CD4-positive, alpha-beta T cell treated with Interleukin-12 subunit alpha and Interleukin-12 subunit beta, for 1 hour (primary cell): ENCODE results near the gene OTUD6A.

ENCODE experiments used
- DNase-seq: peaks from one replicate; pipeline ENCODE4 v3.0.0-alpha.2; 2020

OTUD6A gene

GRCh38 chrX:70062076-70062475 lies at the start of gene OTUD6A:
TSS of gene OTUD6A (plus strand) at chrX:70062457. CDS start at chrX:70062525, 68 bp downstream.
- DNase-seq = no peak

- DNase-seq = no peak
Measured at GRCh38 chrX:70012756-70013155, 49.5 kb upstream of the OTUD6A start.

- DNase-seq = no peak
Measured at GRCh38 chrX:70013466-70014381, 48.5 kb upstream of the OTUD6A start.

- DNase-seq = no peak
Measured at GRCh38 chrX:70016513-70016912, 45.7 kb upstream of the OTUD6A start.

GRCh38 chrX:70022616-70023015 lies 39.6 kb upstream of the OTUD6A start:
- DNase-seq = no peak

- DNase-seq = no peak
Measured at GRCh38 chrX:70025464-70025863, 36.8 kb upstream of the OTUD6A start.

GRCh38 chrX:70026112-70026850 lies 36.0 kb upstream of the OTUD6A start:
- DNase-seq = no peak

- no peak for DNase-seq
Measured at GRCh38 chrX:70026851-70027200, 35.4 kb upstream of the OTUD6A start.

GRCh38 chrX:70029863-70030262 lies 32.4 kb upstream of the OTUD6A start:
- DNase-seq = no peak

- DNase-seq = peak; percentile 53
Measured at GRCh38 chrX:70030301-70030767, 31.9 kb upstream of the OTUD6A start.

- DNase-seq = no peak
Measured at GRCh38 chrX:70032792-70033191, 29.5 kb upstream of the OTUD6A start.

GRCh38 chrX:70033348-70034051 lies 28.8 kb upstream of the OTUD6A start:
- peak; percentile 9 for DNase-seq

GRCh38 chrX:70034646-70035045 lies 27.6 kb upstream of the OTUD6A start:
- DNase-seq = no peak

GRCh38 chrX:70038515-70038914 lies 23.7 kb upstream of the OTUD6A start:
- no peak for DNase-seq

- DNase-seq = no peak
Measured at GRCh38 chrX:70038951-70039350, 23.3 kb upstream of the OTUD6A start.

GRCh38 chrX:70039758-70040157 lies 22.5 kb upstream of the OTUD6A start:
- no peak for DNase-seq

- DNase-seq = no peak
Measured at GRCh38 chrX:70041993-70042392, 20.3 kb upstream of the OTUD6A start.

- DNase-seq = no peak
Measured at GRCh38 chrX:70042399-70043371, 19.6 kb upstream of the OTUD6A start.

GRCh38 chrX:70043685-70044084 lies 18.6 kb upstream of the OTUD6A start:
- no peak for DNase-seq

GRCh38 chrX:70044541-70045245 lies 17.6 kb upstream of the OTUD6A start:
- DNase-seq = no peak

- DNase-seq = no peak
Measured at GRCh38 chrX:70046978-70047377, 15.3 kb upstream of the OTUD6A start.
